Mesodermal cell (in vitro differentiated cells): ENCODE data around the gene KDM2B.
A peak's percentile ranks its signal among the peaks of the same experiment; 100 is the strongest.

Experiments used
- H3K27ac ChIP-seq: 2 replicates; pipeline ENCODE4 v1.7.0; 2013; ENCODE audit warnings: mild to moderate bottlenecking, low read depth, low read length, moderate library complexity; ENCODE audit not compliant: severe bottlenecking
- H3K36me3 ChIP-seq: 2 replicates; pipeline ENCODE4 v1.7.1; 2013; ENCODE audit warnings: mild to moderate bottlenecking, low read length, moderate library complexity; ENCODE audit not compliant: control insufficient read depth, insufficient read depth
- H3K4me1 ChIP-seq: one replicate; pipeline ENCODE4 v1.7.1; 2013; ENCODE audit warnings: mild to moderate bottlenecking, low read length; ENCODE audit not compliant: insufficient read depth, control insufficient read depth, poor library complexity, severe bottlenecking
- H3K4me3 ChIP-seq: 2 replicates; pipeline ENCODE4 v1.7.0; 2013; ENCODE audit warnings: low read length, control low read depth, mild to moderate bottlenecking; ENCODE audit not compliant: insufficient read depth, poor library complexity, severe bottlenecking; ENCODE audit errors: extremely low read depth
- H3K9me3 ChIP-seq: 2 replicates; pipeline ENCODE4 v1.7.1; 2013; ENCODE audit warnings: mild to moderate bottlenecking, low read length, moderate library complexity; ENCODE audit not compliant: control insufficient read depth
- WGBS, 2 experiments: methylation state at CpG; one replicate each; pipeline ENCODE4 v1.1.5; 2013; ENCODE audit warnings: missing lambda C conversion rate in 2 of 2; ENCODE audit not compliant: insufficient coverage in 2 of 2; 5-methylcytosine and 5-hydroxymethylcytosine counted together

KDM2B gene

DNA sequence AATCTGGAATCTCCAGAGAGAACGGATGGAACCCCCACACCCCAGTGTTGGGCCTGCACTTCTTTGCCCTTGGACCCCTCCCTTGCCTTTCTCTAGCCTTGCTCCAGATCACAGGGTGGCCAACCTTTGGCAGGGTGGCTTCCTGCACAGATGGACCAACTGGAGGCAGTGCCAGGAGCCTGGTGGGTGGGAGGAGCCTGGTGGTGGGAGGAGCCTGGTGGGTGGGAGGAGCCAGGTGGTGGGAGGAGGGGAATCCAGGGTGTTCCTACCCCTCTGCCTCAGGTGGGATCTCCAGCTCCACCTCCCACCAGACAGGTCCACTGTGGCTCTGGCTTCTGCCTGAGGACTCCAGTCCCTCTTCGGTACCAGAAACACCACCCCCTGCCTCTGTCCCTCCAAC lies 30.5 kb upstream of the KDM2B start:
- no peaks in the 10 kb centered on the region for H3K36me3 ChIP-seq
- 95 to 100% methylated on average over 1 to 2 of the region's 2 CpGs for WGBS, 2 experiments

GRCh38 chr12:121610239-121611149 lies 29.7 kb upstream of the KDM2B start:
- Histone ChIP-seq H3K4me3 (no peak overlapping the region), H3K4me1 (peaks cover 8% of the 10 kb centered on the region), H3K9me3 (no peaks in the 10 kb centered on the region), H3K27ac (peak overlapping the region; percentile 81), H3K36me3 (no peaks in the 10 kb centered on the region)
- 72 to 75% methylated on average over 8 to 9 of the region's 11 CpGs for WGBS, 2 experiments

More for the DNA sequence above, 30.5 kb upstream of the KDM2B start:
- H3K4me3 ChIP-seq, result no peak overlapping the region
- H3K27ac ChIP-seq, result no peak overlapping the region
- H3K9me3 ChIP-seq, result no peaks in the 10 kb centered on the region
- peaks cover 8% of the 10 kb centered on the region for H3K4me1 ChIP-seq

DNA sequence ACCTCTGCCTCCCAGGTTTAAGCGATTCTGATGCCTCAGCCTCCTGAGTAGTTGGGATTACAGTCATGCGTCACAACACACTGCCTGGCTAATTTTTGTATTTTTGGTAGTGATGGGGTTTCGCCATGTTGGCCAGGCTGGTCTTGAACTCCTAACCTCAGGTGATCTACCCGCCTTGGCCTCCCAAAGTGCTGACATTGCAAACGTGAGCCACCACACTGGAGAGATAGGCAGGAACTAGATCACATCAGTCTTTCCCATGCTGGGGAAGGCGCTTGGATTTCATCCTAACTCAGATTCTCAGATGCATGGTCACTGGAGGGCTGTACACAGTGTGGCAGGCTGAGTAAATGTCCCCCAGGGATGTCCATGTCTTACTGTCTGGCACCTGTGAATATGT lies 27.5 kb upstream of the KDM2B start:
- no peak overlapping the region for H3K4me3 ChIP-seq
- H3K9me3 ChIP-seq, result no peaks in the 10 kb centered on the region
- H3K4me1 ChIP-seq, result peaks cover 8% of the 10 kb centered on the region
- H3K36me3 ChIP-seq, result no peaks in the 10 kb centered on the region
- H3K27ac ChIP-seq, result no peak overlapping the region
- 81 to 99% methylated on average over 4 to 6 of the region's 6 CpGs for WGBS, 2 experiments

- Histone ChIP-seq H3K4me3 (no peak overlapping the region), H3K4me1 (no peaks in the 10 kb centered on the region), H3K27ac (no peak overlapping the region), H3K36me3 (no peaks in the 10 kb centered on the region), H3K9me3 (no peaks in the 10 kb centered on the region)
- WGBS, 2 experiments, result 82 to 93% methylated on average over 5 to 6 of the region's 6 CpGs
Observed at GRCh38 chr12:121603581-121603980, 22.8 kb upstream of the KDM2B start.

DNA sequence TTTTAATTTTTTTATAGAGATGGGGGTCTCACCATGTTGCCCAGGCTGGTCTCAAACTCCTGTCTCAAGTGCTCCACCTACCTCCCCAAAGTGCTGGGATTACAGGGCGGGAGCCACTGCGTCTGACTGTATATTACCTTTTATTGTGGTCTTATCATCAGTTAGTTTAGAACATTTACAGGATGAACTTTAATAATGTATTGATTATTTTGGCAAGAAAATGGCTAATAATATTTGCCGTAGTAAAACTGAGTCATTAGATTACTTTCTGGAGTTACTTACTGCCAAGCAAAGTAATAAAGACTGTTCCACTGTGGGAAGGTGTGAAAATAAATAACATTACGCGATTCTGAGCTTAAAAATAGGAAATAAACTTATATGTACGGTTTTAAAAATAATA lies 21.9 kb upstream of the KDM2B start:
- 100% methylated on average over 2 to 4 of the region's 6 CpGs for WGBS, 2 experiments
- no peaks in the 10 kb centered on the region for H3K36me3 ChIP-seq
- no peaks in the 10 kb centered on the region for H3K4me1 ChIP-seq
- no peak overlapping the region for H3K27ac ChIP-seq
- no peaks in the 10 kb centered on the region for H3K9me3 ChIP-seq
- no peak overlapping the region for H3K4me3 ChIP-seq

GRCh38 chr12:121600702-121601336 lies 20.0 kb upstream of the KDM2B start:
- peaks cover 4% of the 10 kb centered on the region for H3K36me3 ChIP-seq
- WGBS, 2 experiments, result 100% methylated on average over 4 of the region's 6 CpGs
- H3K4me3 ChIP-seq, result no peak overlapping the region
- no peaks in the 10 kb centered on the region for H3K4me1 ChIP-seq
- H3K9me3 ChIP-seq, result no peaks in the 10 kb centered on the region
- H3K27ac ChIP-seq, result no peak overlapping the region

- H3K4me3 ChIP-seq, result no peak overlapping the region
- H3K36me3 ChIP-seq, result peaks cover 20% of the 10 kb centered on the region
- no peaks in the 10 kb centered on the region for H3K9me3 ChIP-seq
- no peak overlapping the region for H3K27ac ChIP-seq
- peaks cover 10% of the 10 kb centered on the region for H3K4me1 ChIP-seq
- WGBS, 2 experiments, result 96 to 100% methylated on average over 4 of the region's 5 CpGs
Observed at GRCh38 chr12:121596526-121596925, 15.7 kb upstream of the KDM2B start.

DNA sequence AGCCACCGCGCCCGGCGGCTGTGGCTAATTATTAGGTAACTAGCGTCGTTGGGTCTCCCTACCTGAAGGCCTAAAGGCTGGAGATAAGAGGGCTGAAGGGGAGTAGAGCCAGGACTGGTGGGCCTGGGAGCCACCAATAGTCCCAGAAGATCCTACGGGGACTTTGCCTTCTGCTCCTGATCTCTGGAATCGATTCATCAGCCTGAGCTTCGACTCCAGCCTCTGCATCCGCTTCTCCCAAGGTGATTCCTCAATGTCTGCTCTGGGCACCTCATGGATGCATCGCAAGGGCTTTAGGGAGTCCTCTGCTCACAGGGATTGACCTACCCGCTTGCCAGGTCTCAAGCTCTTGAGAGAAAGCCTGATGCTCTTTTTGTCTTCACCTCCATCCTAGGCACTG lies 14.7 kb upstream of the KDM2B start:
- H3K4me1 ChIP-seq, result peaks cover 14% of the 10 kb centered on the region
- no peaks in the 10 kb centered on the region for H3K9me3 ChIP-seq
- 90 to 96% methylated on average over 12 of the region's 12 CpGs for WGBS, 2 experiments
- H3K4me3 ChIP-seq, result no peak overlapping the region
- H3K36me3 ChIP-seq, result peaks cover 20% of the 10 kb centered on the region
- H3K27ac ChIP-seq, result no peak overlapping the region

DNA sequence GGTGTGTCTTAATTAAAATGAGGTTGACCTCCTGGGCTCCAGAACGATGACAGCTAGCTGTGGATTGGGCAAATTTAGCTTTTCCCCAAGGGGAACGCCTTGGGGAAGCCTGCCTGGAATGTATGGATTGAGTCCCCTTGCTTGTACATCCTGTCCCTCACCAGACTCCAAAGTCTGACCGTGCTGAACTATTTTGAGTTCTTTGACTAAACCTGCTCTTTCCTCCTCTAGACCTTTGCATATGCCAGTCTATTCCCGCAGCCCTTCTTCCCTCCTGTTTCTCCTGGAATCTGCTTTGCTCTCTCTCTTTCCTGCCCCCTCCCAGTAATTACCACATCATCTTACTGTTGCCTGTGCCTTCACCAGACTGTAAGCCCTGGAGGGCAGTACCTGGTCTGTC lies 11.5 kb upstream of the KDM2B start:
- peaks cover 14% of the 10 kb centered on the region for H3K4me1 ChIP-seq
- no peaks in the 10 kb centered on the region for H3K9me3 ChIP-seq
- H3K4me3 ChIP-seq, result no peak overlapping the region
- H3K27ac ChIP-seq, result peak overlapping the region; percentile 41
- H3K36me3 ChIP-seq, result peaks cover 20% of the 10 kb centered on the region
- 81 to 84% methylated on average over 4 of the region's 4 CpGs for WGBS, 2 experiments

GRCh38 chr12:121590476-121591143 lies 9.8 kb upstream of the KDM2B start:
- peak overlapping the region; percentile 12 for H3K4me3 ChIP-seq

More at GRCh38 chr12:121590476-121591143, 9.8 kb upstream of the KDM2B start:
- Histone ChIP-seq H3K36me3 (peaks cover 13% of the 10 kb centered on the region), H3K4me1 (peaks cover 25% of the 10 kb centered on the region), H3K9me3 (no peaks in the 10 kb centered on the region), H3K27ac (peak overlapping the region; percentile 95)
- 37 to 48% methylated on average over 6 of the region's 10 CpGs for WGBS, 2 experiments
